Activated T-cell treated with anti-CD3 and anti-CD28 coated beads, Interleukin-2, amount 50 U/mL, for 72 hours (primary cell): Measurements from ENCODE around the gene MYG1. TPM values are rescaled to one million over a fixed set of nuclear protein-coding genes. Genes with fewer than 3 reads are reported as not detected.
"Not testable (repeated sequence)": the region's sequence is repeated elsewhere in the genome, so short reads cannot be mapped to it uniquely, and the experiment has no call there.

Experiments
- ATAC-seq, 2 donors: fragments of 150-1000 bp; cut with Tn5 transposase; replicated peaks in 1 of 2; 2 replicates each; pipeline ENCODE4 v1.10.0; 2021; ENCODE audit warnings: moderate library complexity in 2 of 2, mild to moderate bottlenecking in 1 of 2
- DNase-seq, 2 donors: peaks; one replicate each; pipeline ENCODE4 v3.0.0; 2021 to 2022; ENCODE audit warnings: mixed read lengths in 1 of 2
- H3K27ac Mint-ChIP-seq: one replicate; pipeline ENCODE4 v1.8.0; 2022; ENCODE audit warnings: mild to moderate bottlenecking, moderate library complexity, mixed read lengths
- H3K27me3 Mint-ChIP-seq: one replicate; pipeline ENCODE4 v1.8.0; 2022; ENCODE audit warnings: low read depth, mixed read lengths
- H3K36me3 Mint-ChIP-seq, 2 donors: one replicate each; pipeline ENCODE4 v1.8.0; 2022; ENCODE audit warnings: mixed read lengths in 2 of 2, mild to moderate bottlenecking in 1 of 2; ENCODE audit not compliant: insufficient read depth in 2 of 2
- H3K4me1 Mint-ChIP-seq: one replicate; pipeline ENCODE4 v1.8.0; 2022; ENCODE audit warnings: low read depth, mixed read lengths
- H3K4me3 Mint-ChIP-seq, 2 donors: one replicate each; pipeline ENCODE4 v1.8.0; 2022; ENCODE audit warnings: mild to moderate bottlenecking in 2 of 2, mixed read lengths in 2 of 2, moderate library complexity in 2 of 2
- H3K9me3 Mint-ChIP-seq, 2 donors: one replicate each; pipeline ENCODE4 v1.8.0; 2022; ENCODE audit warnings: mixed read lengths in 2 of 2
- total RNA-seq, 2 donors: library from RNA; stranded (reverse); gene quantifications; one replicate each; pipeline ENCODE4 v1.2.3, GENCODE V29; 2022

MYG1 gene
- total RNA-seq, 2 donors from 2014 or later = 83.5 to 89.9 TPM

DNA sequence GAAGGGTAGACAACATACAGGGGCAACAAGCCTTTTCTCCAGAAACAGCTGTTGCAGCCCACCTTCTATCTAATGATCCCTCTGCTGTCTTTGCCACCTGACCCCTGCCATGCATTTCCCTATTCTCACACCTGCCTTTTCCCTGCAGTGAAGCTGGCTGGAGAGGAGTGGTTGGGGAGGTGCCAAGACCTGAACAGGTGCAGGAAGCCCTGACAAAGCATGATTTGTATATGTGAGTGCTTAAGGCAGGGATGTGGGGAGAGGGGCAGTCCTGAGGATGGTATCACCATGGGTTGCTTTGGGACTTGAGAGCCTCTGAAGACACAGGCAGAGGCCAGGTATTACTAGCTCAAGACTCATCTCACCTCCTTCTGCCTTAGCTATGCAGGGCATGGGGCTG, 7.1 kb upstream of the MYG1 start:
- no peak for ATAC-seq
- DNase-seq = no peak
- Mint-ChIP-seq H3K27ac (no peak overlapping the region), H3K4me3 (no peak overlapping the region), H3K36me3 (peaks cover 13 to 40% of the 10 kb centered on the region in 2 donors), H3K27me3 (no peaks in the 10 kb centered on the region), H3K9me3 (no peaks in the 10 kb centered on the region), H3K4me1 (peaks cover 58% of the 10 kb centered on the region)

DNA sequence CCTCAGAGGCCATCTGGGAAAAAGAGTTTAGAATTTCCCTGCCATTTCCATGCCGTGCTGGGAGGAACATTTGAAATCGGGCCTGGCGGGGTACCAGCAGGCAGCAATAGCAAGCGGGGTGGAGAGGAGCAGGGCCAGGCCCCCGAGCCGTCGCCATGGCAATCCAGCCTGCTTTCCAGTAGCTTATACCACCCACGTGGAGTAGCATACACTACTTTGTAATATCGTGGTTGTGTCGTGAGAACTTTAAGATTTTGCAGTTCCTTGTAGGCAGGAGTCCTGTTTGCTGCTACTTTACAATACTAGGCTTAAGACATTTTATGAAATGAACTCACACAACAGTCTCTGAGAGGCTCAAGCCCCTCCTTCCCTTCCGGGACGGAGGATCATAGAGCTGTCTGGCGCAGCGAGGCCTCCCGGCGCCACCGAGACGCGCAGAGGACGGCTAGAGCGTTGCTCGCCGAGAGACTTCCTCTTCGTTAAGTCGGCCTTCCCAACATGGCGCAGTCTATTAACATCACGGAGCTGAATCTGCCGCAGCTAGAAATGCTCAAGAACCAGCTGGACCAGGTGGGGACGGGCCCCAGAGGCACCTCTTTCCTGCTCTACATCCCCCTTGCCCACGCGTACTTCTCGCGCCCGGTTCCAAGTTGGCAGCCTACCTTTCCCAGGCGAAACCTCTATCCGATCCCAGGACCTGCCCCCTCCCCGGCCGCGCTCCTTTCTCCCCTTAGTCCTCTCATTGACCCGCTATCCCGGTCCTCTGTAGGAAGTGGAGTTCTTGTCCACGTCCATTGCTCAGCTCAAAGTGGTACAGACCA, 4.2 kb upstream of the MYG1 start, which contains the start of gene PFDN5:
TSS of gene PFDN5 (plus strand) at position 473 of the 821 bp plus-strand sequence. CDS start at position 499, 26 bp downstream.
- H3K27me3 Mint-ChIP-seq = no peaks in the 10 kb centered on the region
- peak within 1 kb of the TSS; percentile 94 for H3K27ac Mint-ChIP-seq
- peak within 1 kb of the TSS; percentile 96 to 97 for H3K4me3 Mint-ChIP-seq
- H3K9me3 Mint-ChIP-seq = no peaks in the 10 kb centered on the region
- ATAC-seq = peak; percentile 85 to 86
- peaks cover 64% of the 10 kb centered on the region for H3K4me1 Mint-ChIP-seq
- H3K36me3 Mint-ChIP-seq = peaks cover 13 to 32% of the 10 kb centered on the region in 2 donors
- peak; percentile 90 to 92 for DNase-seq

DNA sequence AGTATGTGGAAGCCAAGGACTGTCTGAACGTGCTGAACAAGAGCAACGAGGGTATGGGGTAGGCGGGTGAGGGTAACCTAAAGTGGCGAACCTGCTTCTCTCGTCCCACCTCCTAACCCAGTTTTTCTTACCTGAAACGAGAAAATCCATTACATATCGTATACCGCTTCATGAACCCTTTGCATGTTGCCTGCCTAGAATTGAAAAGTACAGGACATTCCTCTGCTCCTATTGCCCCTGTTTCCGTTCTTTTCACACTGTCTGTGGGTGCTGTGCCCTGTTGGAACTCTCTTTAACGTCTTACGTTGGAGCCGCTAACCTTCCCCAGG, 3.6 kb upstream of the MYG1 start:
- no peaks in the 10 kb centered on the region for H3K27me3 Mint-ChIP-seq
- H3K36me3 Mint-ChIP-seq = peaks cover 16 to 37% of the 10 kb centered on the region in 2 donors
- no peaks in the 10 kb centered on the region for H3K9me3 Mint-ChIP-seq
- DNase-seq = peak in 1 of 2 donors; percentile 17
- H3K4me1 Mint-ChIP-seq = peaks cover 64% of the 10 kb centered on the region
- peak overlapping the region; percentile 96 to 97 for H3K4me3 Mint-ChIP-seq
- no peak for ATAC-seq
- peak overlapping the region; percentile 94 for H3K27ac Mint-ChIP-seq

DNA sequence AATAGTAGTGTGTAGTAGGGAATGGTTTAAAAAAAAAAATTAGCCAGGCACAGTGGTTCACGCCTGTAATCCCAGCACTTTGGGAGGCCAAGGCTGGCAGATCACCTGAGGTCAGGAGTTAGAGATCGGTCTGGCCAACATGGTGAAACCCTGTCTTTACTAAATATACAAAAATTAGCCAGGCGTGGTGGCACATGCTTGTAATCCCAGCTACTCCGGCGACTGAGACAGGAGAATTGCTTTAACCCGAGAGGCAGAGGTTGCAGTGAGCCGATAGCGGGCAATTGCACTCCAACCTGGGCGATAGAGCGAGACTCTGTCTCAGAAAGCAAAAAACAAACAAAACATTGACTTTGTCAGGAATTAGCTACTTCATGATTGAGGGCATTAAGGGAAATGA, 2.4 kb upstream of the MYG1 start:
- DNase-seq, ATAC-seq, H3K27me3 Mint-ChIP-seq, H3K9me3 Mint-ChIP-seq: not testable (repeated sequence)
- H3K36me3 Mint-ChIP-seq = peaks cover 18 to 34% of the 10 kb centered on the region in 2 donors
- H3K4me3 Mint-ChIP-seq = peak overlapping the region; percentile 96 to 97
- H3K27ac Mint-ChIP-seq = peak overlapping the region; percentile 94
- H3K4me1 Mint-ChIP-seq = peaks cover 71% of the 10 kb centered on the region

DNA sequence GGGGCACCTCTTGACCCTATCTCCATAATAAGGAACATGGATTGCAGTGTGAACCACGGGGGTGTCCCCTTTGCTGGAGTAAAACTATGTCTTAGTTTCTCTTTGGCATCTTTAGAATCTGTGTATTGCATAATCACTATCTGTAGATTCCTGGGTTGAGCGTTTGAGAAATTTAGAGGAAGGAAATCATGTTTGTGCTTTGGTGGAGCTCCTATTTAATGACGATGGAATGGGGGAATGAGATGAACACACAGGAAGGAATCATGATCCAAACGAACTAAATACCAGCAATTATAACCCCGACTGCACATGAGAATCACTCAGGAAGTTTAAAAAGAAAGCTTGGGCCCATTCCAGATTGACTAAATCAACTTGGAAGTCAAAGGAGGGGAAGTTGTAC, 1.3 kb upstream of the MYG1 start:
- ATAC-seq (no peak), DNase-seq (no peak)
- Mint-ChIP-seq H3K27ac (peak overlapping the region; percentile 35), H3K36me3 (peaks cover 20 to 35% of the 10 kb centered on the region in 2 donors), H3K4me1 (peaks cover 80% of the 10 kb centered on the region), H3K9me3 (no peaks in the 10 kb centered on the region), H3K27me3 (no peaks in the 10 kb centered on the region), H3K4me3 (peak overlapping the region in 1 of 2 donors; percentile 19)

DNA sequence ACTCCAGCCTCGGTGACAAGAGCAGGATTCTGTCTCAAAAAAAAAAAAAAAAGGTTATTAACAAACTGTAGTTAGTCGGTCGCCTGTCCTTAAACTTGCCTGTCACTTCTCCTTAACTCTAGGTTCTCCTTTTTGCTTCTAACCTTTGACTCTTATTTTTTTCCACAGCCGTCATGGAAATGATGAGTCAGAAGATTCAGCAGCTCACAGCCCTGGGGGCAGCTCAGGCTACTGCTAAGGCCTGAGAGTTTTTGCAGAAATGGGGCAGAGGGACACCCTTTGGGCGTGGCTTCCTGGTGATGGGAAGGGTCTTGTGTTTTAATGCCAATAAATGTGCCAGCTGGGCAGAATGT, 418 bp upstream of the MYG1 start:
- H3K36me3 Mint-ChIP-seq = peaks cover 20 to 31% of the 10 kb centered on the region in 2 donors
- peak overlapping the region; percentile 97 for H3K27ac Mint-ChIP-seq
- H3K27me3 Mint-ChIP-seq = no peaks in the 10 kb centered on the region
- DNase-seq = peak; percentile 55 to 64
- H3K4me1 Mint-ChIP-seq = peaks cover 80% of the 10 kb centered on the region
- ATAC-seq = peak; percentile 44 to 52
- H3K9me3 Mint-ChIP-seq = no peaks in the 10 kb centered on the region
- peak overlapping the region; percentile 89 to 93 for H3K4me3 Mint-ChIP-seq

DNA sequence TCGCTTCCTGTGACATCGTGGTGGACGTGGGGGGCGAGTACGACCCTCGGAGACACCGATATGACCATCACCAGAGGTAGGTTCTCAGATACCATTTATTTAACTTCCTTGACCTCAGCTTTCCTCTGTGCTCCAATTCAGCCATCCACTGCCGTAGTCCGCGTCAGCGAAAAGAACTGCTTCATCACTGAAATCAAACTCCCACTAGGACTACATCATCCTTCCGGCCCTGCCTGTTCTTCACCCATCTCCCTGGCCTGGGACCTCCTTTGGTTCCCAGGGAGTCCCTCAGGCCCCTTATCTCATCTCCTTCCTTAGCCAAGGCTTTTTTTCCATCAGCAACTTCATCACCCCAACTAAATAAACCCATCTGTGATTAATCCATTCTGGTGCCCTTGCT, 692 bp downstream of the MYG1 start:
- H3K27ac Mint-ChIP-seq = peak overlapping the region; percentile 91
- H3K4me1 Mint-ChIP-seq = peaks cover 74% of the 10 kb centered on the region
- no peak for ATAC-seq
- H3K9me3 Mint-ChIP-seq = no peaks in the 10 kb centered on the region
- H3K27me3 Mint-ChIP-seq = no peaks in the 10 kb centered on the region
- H3K4me3 Mint-ChIP-seq = peak overlapping the region; percentile 89 to 93
- peaks cover 20 to 31% of the 10 kb centered on the region in 2 donors for H3K36me3 Mint-ChIP-seq
- DNase-seq = peak in 1 of 2 donors; percentile 26

GRCh38 chr12:53302903-53303302, 3.4 kb downstream of the MYG1 start:
- ATAC-seq (no peak), DNase-seq (no peak)
- Mint-ChIP-seq H3K27ac (peak overlapping the region; percentile 45), H3K4me3 (peak overlapping the region in 1 of 2 donors; percentile 16), H3K4me1 (peaks cover 47% of the 10 kb centered on the region), H3K27me3 (no peaks in the 10 kb centered on the region), H3K9me3 (no peaks in the 10 kb centered on the region), H3K36me3 (peaks cover 18 to 25% of the 10 kb centered on the region in 2 donors)

DNA sequence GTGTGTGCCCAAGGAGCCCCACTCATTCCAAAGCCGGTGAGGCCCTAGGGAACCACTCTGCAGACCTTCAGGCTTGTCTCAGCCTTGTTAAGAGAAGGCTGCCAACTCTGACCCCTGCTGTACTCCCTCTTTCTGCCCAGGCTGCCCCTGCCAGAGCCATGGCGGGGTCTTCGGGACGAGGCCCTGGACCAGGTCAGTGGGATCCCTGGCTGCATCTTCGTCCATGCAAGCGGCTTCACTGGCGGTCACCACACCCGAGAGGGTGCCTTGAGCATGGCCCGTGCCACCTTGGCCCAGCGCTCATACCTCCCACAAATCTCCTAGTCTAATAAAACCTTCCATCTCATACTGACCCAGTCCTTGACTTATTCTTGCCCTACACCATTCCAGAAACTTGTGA, 7.3 kb downstream of the MYG1 start:
- Mint-ChIP-seq H3K27ac (peak overlapping the region; percentile 8), H3K9me3 (no peaks in the 10 kb centered on the region), H3K4me1 (peaks cover 12% of the 10 kb centered on the region), H3K4me3 (no peak overlapping the region), H3K36me3 (peaks cover 5 to 10% of the 10 kb centered on the region in 2 donors), H3K27me3 (no peaks in the 10 kb centered on the region)
- ATAC-seq (no peak), DNase-seq (no peak)

DNA sequence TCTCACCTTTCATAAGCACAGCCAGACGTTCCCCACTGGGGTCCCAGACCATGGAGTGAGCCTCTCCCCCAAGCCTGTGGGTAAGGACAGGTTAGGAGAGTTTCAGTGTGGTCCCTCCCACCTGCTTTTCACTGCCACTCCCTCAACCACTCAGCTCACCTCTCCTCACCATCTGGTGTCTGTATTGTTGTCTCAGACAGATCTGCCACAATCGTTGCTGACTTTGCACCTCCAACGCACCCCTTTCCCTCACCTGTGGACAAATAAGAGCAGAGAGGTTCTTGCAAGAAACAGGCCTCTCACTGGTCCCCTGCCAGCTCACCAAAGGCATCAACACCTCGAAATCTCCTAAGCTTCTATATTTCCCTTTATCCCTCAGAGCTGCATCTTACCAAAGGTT, 8.8 kb downstream of the MYG1 start:
- H3K4me1 Mint-ChIP-seq = no peaks in the 10 kb centered on the region
- H3K4me3 Mint-ChIP-seq = no peak overlapping the region
- H3K9me3 Mint-ChIP-seq = no peaks in the 10 kb centered on the region
- peaks cover 2 to 5% of the 10 kb centered on the region in 2 donors for H3K36me3 Mint-ChIP-seq
- DNase-seq (no peak), ATAC-seq (no peak)
- H3K27ac Mint-ChIP-seq = peak overlapping the region; percentile 7
- H3K27me3 Mint-ChIP-seq = no peaks in the 10 kb centered on the region

DNA sequence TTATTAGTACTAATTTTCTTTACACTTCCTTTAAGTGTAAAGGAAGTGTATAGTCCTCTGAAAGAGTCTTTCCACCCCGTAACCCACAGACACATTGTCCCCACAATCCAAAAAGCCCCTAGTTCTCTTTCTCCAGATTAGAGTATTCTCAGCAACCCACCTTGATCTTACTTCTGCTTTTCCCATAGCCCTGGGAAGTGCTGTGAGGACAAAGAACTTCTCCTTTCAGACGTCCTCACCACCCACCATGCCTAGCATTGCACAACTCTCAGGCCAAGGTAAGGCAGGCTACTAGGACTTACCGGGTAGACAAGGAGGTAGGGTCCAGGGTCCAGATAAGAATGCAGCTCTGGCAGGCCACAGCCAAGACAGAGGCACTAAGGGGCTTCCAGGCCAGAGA, 14.5 kb downstream of the MYG1 start:
- H3K9me3 Mint-ChIP-seq = no peaks in the 10 kb centered on the region
- no peak overlapping the region for H3K27ac Mint-ChIP-seq
- no peak for ATAC-seq
- H3K27me3 Mint-ChIP-seq = no peaks in the 10 kb centered on the region
- no peak overlapping the region for H3K4me3 Mint-ChIP-seq
- H3K36me3 Mint-ChIP-seq = peaks cover 5 to 26% of the 10 kb centered on the region in 2 donors
- peaks cover 6% of the 10 kb centered on the region for H3K4me1 Mint-ChIP-seq
- no peak for DNase-seq

- H3K27ac Mint-ChIP-seq = peak overlapping the region; percentile 87
- peaks cover 6 to 17% of the 10 kb centered on the region in 2 donors for H3K36me3 Mint-ChIP-seq
- DNase-seq (no peak), ATAC-seq (no peak)
- H3K9me3 Mint-ChIP-seq = no peaks in the 10 kb centered on the region
- peak overlapping the region; percentile 92 to 93 for H3K4me3 Mint-ChIP-seq
- H3K27me3 Mint-ChIP-seq = no peaks in the 10 kb centered on the region
- H3K4me1 Mint-ChIP-seq = peaks cover 54% of the 10 kb centered on the region
Observed at GRCh38 chr12:53320352-53321195, 21.1 kb downstream of the MYG1 start.

DNA sequence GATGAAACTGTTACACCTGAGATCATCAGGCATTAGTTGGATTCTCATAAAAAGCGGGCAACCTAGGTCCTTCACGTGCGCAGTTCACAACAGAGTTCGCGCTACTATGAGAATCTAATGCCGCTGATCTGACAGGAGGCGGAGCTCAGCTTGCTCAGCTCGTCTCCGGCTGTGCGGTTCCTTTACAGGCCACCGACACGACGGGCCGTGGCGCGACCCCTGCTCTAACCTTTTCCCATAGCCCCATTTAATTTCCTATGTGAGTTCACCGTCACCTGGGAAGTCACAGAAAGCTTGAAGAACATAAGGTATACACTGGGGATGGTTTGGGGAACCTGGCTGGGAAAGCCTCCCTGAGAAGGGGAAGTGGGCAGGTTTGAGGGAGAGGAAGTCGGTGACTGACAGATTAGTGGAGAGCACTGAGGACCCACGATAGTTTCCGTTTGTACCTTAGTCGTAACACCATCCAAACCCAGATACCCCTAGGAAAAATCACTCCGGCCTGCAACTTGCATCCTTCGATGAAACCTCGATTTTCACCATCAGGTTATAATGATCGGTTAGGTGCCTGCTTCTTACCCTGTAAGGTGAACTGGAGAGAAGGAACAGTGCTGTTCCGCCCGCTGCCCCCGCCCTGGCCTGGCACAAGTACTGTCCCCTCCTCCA, 24.8 kb downstream of the MYG1 start:
- ATAC-seq (peak; percentile 29 to 38), DNase-seq (peak; percentile 69 to 73)
- peaks cover 3 to 4% of the 10 kb centered on the region in 2 donors for H3K36me3 Mint-ChIP-seq
- H3K27ac Mint-ChIP-seq = peak overlapping the region; percentile 91
- peak overlapping the region; percentile 93 to 97 for H3K4me3 Mint-ChIP-seq
- no peaks in the 10 kb centered on the region for H3K27me3 Mint-ChIP-seq
- H3K9me3 Mint-ChIP-seq = no peaks in the 10 kb centered on the region
- H3K4me1 Mint-ChIP-seq = peaks cover 49% of the 10 kb centered on the region
